ENCODE data around the gene GADD45A. TPM values are rescaled to one million over a fixed set of nuclear protein-coding genes. Genes with fewer than 3 reads are reported as not detected.
A peak's percentile ranks its signal among the peaks of the same experiment; 100 is the strongest.

The GADD45A gene
- total and polyA plus RNA-seq, 2 donors (not counting 1 experiment from before 2014, with no cell fraction given) = 41.7 to 133 TPM

- Histone ChIP-seq H3K9me3 (ENCODE audit: control insufficient read depth, insufficient read depth, low read depth, low read length) (no peaks in the 10 kb centered on the region), H3K4me1 (ENCODE audit: control insufficient read depth, extremely low read depth, insufficient read depth, low read length) (peaks cover 21% of the 10 kb centered on the region), H3K27me3 (ENCODE audit: control insufficient read depth, insufficient read depth, low read length) (no peaks in the 10 kb centered on the region), H3K4me3 (replicated peaks in 1 of 4; ENCODE audit: control extremely low read depth in 1 of 4, insufficient read depth in 1 of 4, low read depth in 3 of 4, low read length in 4 of 4) (no peak overlapping the region), H3K79me2 (ENCODE audit: control insufficient read depth, insufficient read depth, low read length) (peaks cover 7% of the 10 kb centered on the region), H3K9ac (ENCODE audit: insufficient read depth, low read length) (no peak overlapping the region), H3K4me2 (ENCODE audit: extremely low read depth, insufficient read depth, low read length) (no peak overlapping the region), H2AFZ (ENCODE audit: low read length) (no peak overlapping the region), H4K20me1 (ENCODE audit: control insufficient read depth, extremely low read depth, insufficient read depth, low read length) (no peaks in the 10 kb centered on the region), H3K27ac (ENCODE audit: insufficient read depth, low read length) (no peak overlapping the region), H3K36me3 (ENCODE audit: control insufficient read depth, insufficient read depth, low read length) (no peaks in the 10 kb centered on the region)
- no peak for TF ChIP-seq EZH2 (IDR thresholded peaks at IDR 0.05; ENCODE audit: low read length, missing control alignments)
- no peak for DNase-seq (ENCODE audit: low read depth in 2 of 2)
Measured at GRCh38 chr1:67715819-67716218, 30.8 kb downstream of the GADD45A start.

GRCh38 chr1:67716800-67717199 is 31.8 kb downstream of the GADD45A start:
- TF ChIP-seq CTCF (conservative IDR thresholded peaks at IDR 0.05 in 1 of 2, IDR thresholded peaks at IDR 0.05 in 1 of 2; ENCODE audit: low read depth in 1 of 2, low read length in 2 of 2) = no peak
- TF ChIP-seq EZH2 (IDR thresholded peaks at IDR 0.05; ENCODE audit: low read length, missing control alignments) = no peak
- DNase-seq (ENCODE audit: low read depth in 2 of 2) = peak in 1 of 2 donors; percentile 77
- H3K27me3 ChIP-seq (ENCODE audit: control insufficient read depth, insufficient read depth, low read length) = no peaks in the 10 kb centered on the region

GRCh38 chr1:67717876-67718275 is 32.9 kb downstream of the GADD45A start:
- no peaks in the 10 kb centered on the region for H4K20me1 ChIP-seq (ENCODE audit: control insufficient read depth, extremely low read depth, insufficient read depth, low read length)
- no peak overlapping the region for H3K4me2 ChIP-seq (ENCODE audit: extremely low read depth, insufficient read depth, low read length)
- peaks cover 24% of the 10 kb centered on the region for H3K4me1 ChIP-seq (ENCODE audit: control insufficient read depth, extremely low read depth, insufficient read depth, low read length)

More at GRCh38 chr1:67716800-67717199, 31.8 kb downstream of the GADD45A start:
- Histone ChIP-seq H4K20me1 (ENCODE audit: control insufficient read depth, extremely low read depth, insufficient read depth, low read length) (no peaks in the 10 kb centered on the region), H3K36me3 (ENCODE audit: control insufficient read depth, insufficient read depth, low read length) (no peaks in the 10 kb centered on the region), H3K9me3 (ENCODE audit: control insufficient read depth, insufficient read depth, low read depth, low read length) (no peaks in the 10 kb centered on the region), H3K4me2 (ENCODE audit: extremely low read depth, insufficient read depth, low read length) (no peak overlapping the region), H3K4me1 (ENCODE audit: control insufficient read depth, extremely low read depth, insufficient read depth, low read length) (peaks cover 17% of the 10 kb centered on the region), H3K4me3 (replicated peaks in 1 of 4; ENCODE audit: control extremely low read depth in 1 of 4, insufficient read depth in 1 of 4, low read depth in 3 of 4, low read length in 4 of 4) (no peak overlapping the region), H2AFZ (ENCODE audit: low read length) (no peak overlapping the region), H3K27ac (ENCODE audit: insufficient read depth, low read length) (no peak overlapping the region), H3K79me2 (ENCODE audit: control insufficient read depth, insufficient read depth, low read length) (peaks cover 9% of the 10 kb centered on the region), H3K9ac (ENCODE audit: insufficient read depth, low read length) (no peak overlapping the region)

More at GRCh38 chr1:67717876-67718275, 32.9 kb downstream of the GADD45A start:
- Histone ChIP-seq H3K36me3 (ENCODE audit: control insufficient read depth, insufficient read depth, low read length) (no peaks in the 10 kb centered on the region), H3K4me3 (replicated peaks in 1 of 4; ENCODE audit: control extremely low read depth in 1 of 4, insufficient read depth in 1 of 4, low read depth in 3 of 4, low read length in 4 of 4) (no peak overlapping the region), H3K9ac (ENCODE audit: insufficient read depth, low read length) (no peak overlapping the region), H2AFZ (ENCODE audit: low read length) (no peak overlapping the region), H3K9me3 (ENCODE audit: control insufficient read depth, insufficient read depth, low read depth, low read length) (no peaks in the 10 kb centered on the region), H3K27ac (ENCODE audit: insufficient read depth, low read length) (no peak overlapping the region), H3K27me3 (ENCODE audit: control insufficient read depth, insufficient read depth, low read length) (no peaks in the 10 kb centered on the region), H3K79me2 (ENCODE audit: control insufficient read depth, insufficient read depth, low read length) (peaks cover 9% of the 10 kb centered on the region)
- TF ChIP-seq EZH2 (IDR thresholded peaks at IDR 0.05; ENCODE audit: low read length, missing control alignments) = no peak
- TF ChIP-seq CTCF (conservative IDR thresholded peaks at IDR 0.05 in 1 of 2, IDR thresholded peaks at IDR 0.05 in 1 of 2; ENCODE audit: low read depth in 1 of 2, low read length in 2 of 2) = no peak
- DNase-seq (ENCODE audit: low read depth in 2 of 2) = peak; percentile 45 to 67

All from fibroblast of lung (primary cell).